HepG2 (cell line): ENCODE data around the gene CAPRIN1. TPM values are rescaled to one million over a fixed set of nuclear protein-coding genes. Genes with fewer than 3 reads are reported as not detected.

ENCODE experiments used
- ATAC-seq: fragments of 200-7000 bp; cut with Tn5 transposase; 3 replicates; pipeline ENCODE4 v1.9.1; 2020; ENCODE audit warnings: mild to moderate bottlenecking, moderate library complexity
- BruUV-seq: library from RNA; stranded (reverse); fragments of 400-500 nt; replicated peaks from 2 replicates; lab custom pipeline; 2021; lab: Mats Ljungman, UMichigan
- CTCF ChIA-PET: fragments of 300-600 bp; formaldehyde crosslinking; extraction: SDS; loops from one replicate; lab custom pipeline; 2021; ENCODE audit warnings: low total read pairs, inconsistent platforms, low intra/inter-chr PET ratio; lab: Yijun Ruan, JAX
- POLR2A ChIA-PET: fragments of 350-600 bp; sonication (Branson Sonifier 250); formaldehyde crosslinking; loops from one replicate; lab custom pipeline; 2020; ENCODE audit warnings: antibody characterized with exemption, inconsistent platforms; lab: Yijun Ruan, JAX
- DNase-seq: peaks from one replicate; pipeline ENCODE4 v3.0.0-alpha.2; 2015; ENCODE audit warnings: low spot score
- FAIRE-seq: peaks from 3 replicates; lab custom pipeline; 2011; peaks lifted over from hg19 to GRCh38; lab: Jason Lieb, UNC
- H2AFZ ChIP-seq: one replicate; pipeline ENCODE4 v1.6.1; 2011; ENCODE audit warnings: low read length, inconsistent platforms
- H3K27ac ChIP-seq: fragments of 300-600 bp; 3 replicates; pipeline ENCODE4 v1.8.0; 2011; ENCODE audit warnings: mixed run types, mild to moderate bottlenecking, mixed read lengths, low read length, inconsistent platforms; ENCODE audit not compliant: insufficient read depth; ENCODE audit errors: extremely low read length
- H3K27me3 ChIP-seq, 2 experiments: fragments of 200-600 bp in 1 of 2; 2 replicates in 1 of 2; 3 replicates in 1 of 2; pipeline versions ENCODE4 v1.6.0 to v1.8.0; 2011; ENCODE audit warnings: low read length in 2 of 2, mild to moderate bottlenecking in 2 of 2, moderate library complexity in 2 of 2, inconsistent platforms in 1 of 2; ENCODE audit not compliant: insufficient read depth in 2 of 2, control insufficient read depth in 1 of 2
- H3K36me3 ChIP-seq, 2 experiments: fragments of 200-600 bp in 1 of 2; replicated peaks in 1 of 2; 2 replicates in 1 of 2; 3 replicates in 1 of 2; pipeline versions ENCODE4 v1.5.1 to v1.8.0; 2011; ENCODE audit warnings: low read length in 2 of 2, inconsistent platforms in 1 of 2; ENCODE audit not compliant: insufficient read depth in 2 of 2, control insufficient read depth in 1 of 2
- H3K4me1 ChIP-seq: 2 replicates; pipeline ENCODE4 v1.5.1; 2012; ENCODE audit warnings: low read length, inconsistent platforms; ENCODE audit not compliant: insufficient read depth
- H3K4me2 ChIP-seq: 2 replicates; pipeline ENCODE4 v1.6.0; 2011; ENCODE audit warnings: low read depth, low read length, inconsistent platforms
- H3K4me3 ChIP-seq, 3 experiments: fragments of 200-600 bp in 1 of 3; sonication (generic), shearing (Covaris generic) in 1 of 3; replicated peaks in 1 of 3; 2 replicates each; pipeline ENCODE4 v1.5.1; 2011 to 2016; ENCODE audit warnings: low read length in 3 of 3, inconsistent platforms in 2 of 3, low read depth in 2 of 3, mild to moderate bottlenecking in 2 of 3, control low read depth in 1 of 3, mixed read lengths in 1 of 3; ENCODE audit not compliant: insufficient read depth in 1 of 3
- H3K79me2 ChIP-seq: one replicate; pipeline ENCODE4 v1.6.1; 2011; ENCODE audit warnings: low read length, inconsistent platforms; ENCODE audit not compliant: insufficient read depth
- H3K9ac ChIP-seq: 2 replicates; pipeline ENCODE4 v1.6.0; 2011; ENCODE audit warnings: mild to moderate bottlenecking, low read depth, low read length, inconsistent platforms; ENCODE audit not compliant: insufficient read depth
- H3K9me3 ChIP-seq: 2 replicates; pipeline ENCODE4 v1.5.1; 2012; ENCODE audit warnings: mild to moderate bottlenecking, low read length
- H4K20me1 ChIP-seq: 2 replicates; pipeline ENCODE4 v1.6.0; 2011; ENCODE audit warnings: inconsistent platforms, mild to moderate bottlenecking, low read length, moderate library complexity; ENCODE audit not compliant: insufficient read depth
- CCAR2 ChIP-seq: fragments of 200-400 bp; formaldehyde crosslinking; optimal IDR thresholded peaks from 2 replicates; pipeline ENCODE3; 2018; ENCODE audit warnings: low read depth, mild to moderate bottlenecking, low read length, moderate library complexity
- DNMT3B ChIP-seq: conservative IDR thresholded peaks from 2 replicates; pipeline ENCODE4 v1.6.1; 2016; ENCODE audit warnings: missing biosample characterization, control low read depth
- MXI1 ChIP-seq: IDR thresholded peaks from 3 replicates; pipeline ENCODE4 v1.6.1; 2012; ENCODE audit warnings: low read depth, low read length, inconsistent platforms, borderline replicate concordance
- NFATC3 ChIP-seq: sonication (generic); formaldehyde crosslinking; IDR thresholded peaks from 2 replicates; pipeline ENCODE4 v1.5.1; 2020; ENCODE audit warnings: mild to moderate bottlenecking, missing genetic modification reagents
- SRY ChIP-seq: sonication (generic); formaldehyde crosslinking; IDR thresholded peaks from 2 replicates; pipeline ENCODE4 v1.8.0; 2022; ENCODE audit warnings: mild to moderate bottlenecking, missing genetic modification reagents
- ZMYM2 ChIP-seq: sonication (generic); formaldehyde crosslinking; IDR thresholded peaks from 2 replicates; pipeline ENCODE4 v1.8.0; 2022; ENCODE audit warnings: mild to moderate bottlenecking, missing genetic modification reagents
- ZNF230 ChIP-seq: sonication (generic); formaldehyde crosslinking; IDR thresholded peaks from 2 replicates; pipeline ENCODE4 v1.4.0; 2020; ENCODE audit warnings: mild to moderate bottlenecking, missing genetic modification reagents
- ZNF343 ChIP-seq: sonication (generic); formaldehyde crosslinking; IDR thresholded peaks from 2 replicates; pipeline ENCODE4 v1.4.0; 2020; ENCODE audit warnings: mild to moderate bottlenecking, missing genetic modification reagents
- ZNF350 ChIP-seq: sonication (generic); formaldehyde crosslinking; IDR thresholded peaks from 2 replicates; pipeline ENCODE4 v1.4.0; 2020; ENCODE audit warnings: mild to moderate bottlenecking, low read depth, missing genetic modification reagents, borderline replicate concordance
- ZNF607 ChIP-seq: sonication (generic); formaldehyde crosslinking; IDR thresholded peaks from 2 replicates; pipeline ENCODE4 v1.5.1; 2020; ENCODE audit warnings: missing genetic modification reagents, mild to moderate bottlenecking, borderline replicate concordance
- ZNF703 ChIP-seq: sonication (generic); formaldehyde crosslinking; IDR thresholded peaks from 2 replicates; pipeline ENCODE4 v1.5.1; 2020; ENCODE audit warnings: missing genetic modification reagents, mild to moderate bottlenecking, moderate library complexity, borderline replicate concordance
- ZSCAN21 ChIP-seq: sonication (generic); formaldehyde crosslinking; IDR thresholded peaks from 2 replicates; pipeline ENCODE4 v1.8.0; 2022; ENCODE audit warnings: mild to moderate bottlenecking, missing genetic modification reagents, moderate library complexity, borderline replicate concordance
- WGBS: methylation state at CpG from one replicate; pipeline ENCODE4 v1.1.6; 2017; ENCODE audit warnings: low lambda C conversion rate; 5-methylcytosine and 5-hydroxymethylcytosine counted together
- in situ Hi-C: cut with HindIII; loops from 2 replicates; pipeline ENCODE4 v1.10.0; 2017; ENCODE audit warnings: low pct_unique_long_range_greater_than_20kb; ENCODE audit not compliant: extremely low pct_ligation_motif_present
- intact Hi-C: fragments of 100-400 bp; cut with micrococcal nuclease; formaldehyde crosslinking; loops from one replicate; pipeline ENCODE4 v1.10.0; 2022; ENCODE audit not compliant: unreplicated experiment
- polyA plus RNA-seq, 8 experiments: library from polyadenylated mRNA; depleted of rRNA in 3 of 8; stranded (reverse) in 7 of 8; unstranded in 1 of 8; fragments of >200 nt; fragmentation: Illumina TruSeq in 4 of 8; extraction: Trizol in 4 of 8; gene quantifications; 2 replicates each; pipeline versions ENCODE4 v1.2.1 to v1.2.3, GENCODE V29; 2011 to 2016; ENCODE audit warnings: low read depth in 4 of 8, missing spikeins in 1 of 8, mixed read lengths in 1 of 8; ENCODE audit not compliant: insufficient read depth in 1 of 8
- total RNA-seq, 5 experiments: library from RNA; depleted of rRNA; stranded (reverse); fragments of >200 nt; fragmentation: Illumina TruSeq; extraction: Trizol; gene quantifications; 2 replicates each; pipeline ENCODE4 v1.2.3, GENCODE V29; 2016; ENCODE audit warnings: low read depth in 1 of 5
- TF ChIP-seq, protein P1 (sequence below): sonication (generic); formaldehyde crosslinking; IDR thresholded peaks from 2 replicates; pipeline ENCODE4 v1.4.0; 2020; ENCODE audit warnings: missing genetic modification reagents
- TF ChIP-seq, protein P2 (sequence below): sonication (generic); formaldehyde crosslinking; IDR thresholded peaks from 2 replicates; pipeline ENCODE4 v1.4.0; 2020; ENCODE audit warnings: mild to moderate bottlenecking, missing genetic modification reagents

Gene CAPRIN1
- total and polyA plus RNA-seq, 2 of the 13 experiments (the other 11 are each of a cell fraction or from before 2014, with no cell fraction given): 114 to 162 TPM

DNA sequence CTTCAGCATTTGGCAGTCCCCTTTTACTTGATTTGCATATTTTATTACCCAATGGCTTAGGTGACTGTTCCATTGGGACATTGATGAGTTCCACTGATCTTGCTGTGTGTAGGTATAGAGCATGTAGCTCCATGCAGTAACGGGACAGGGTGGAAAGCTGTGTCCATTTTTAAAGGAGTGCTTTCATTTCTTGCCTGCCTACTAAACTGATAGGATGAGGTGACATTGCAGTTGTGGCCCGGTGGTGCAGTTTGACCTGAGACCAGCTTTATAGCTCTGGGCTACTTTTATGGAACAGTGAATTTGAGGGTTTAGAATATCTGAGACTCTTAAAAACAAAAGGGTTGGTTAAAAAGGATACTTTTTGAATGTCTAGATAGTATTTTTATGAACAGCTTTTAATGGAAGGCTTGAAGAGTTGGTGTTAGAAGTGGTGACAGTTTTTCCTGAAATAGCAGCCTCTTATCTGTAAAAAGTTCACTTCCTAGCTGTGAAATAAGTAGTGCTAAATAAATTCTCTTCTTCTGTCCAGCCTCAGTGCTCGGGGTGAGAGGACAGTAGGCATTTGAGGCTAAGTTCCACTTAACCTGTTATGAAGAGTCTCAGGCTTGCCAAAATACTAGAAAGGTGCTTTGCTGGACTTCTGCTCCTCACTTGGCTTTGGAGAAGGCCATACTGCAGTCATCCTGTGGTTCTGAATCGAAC is 80.9 kb downstream of the CAPRIN1 start:
- Histone ChIP-seq H3K27me3 (no peaks in the 10 kb centered on the region), H3K27ac (no peak overlapping the region), H3K4me3 (no peak overlapping the region), H3K9me3 (no peaks in the 10 kb centered on the region), H3K4me1 (no peaks in the 10 kb centered on the region), H3K36me3 (peaks cover 52 to 80% of the 10 kb centered on the region in 2 experiments), H3K4me2 (no peak overlapping the region), H2AFZ (no peak overlapping the region), H4K20me1 (no peaks in the 10 kb centered on the region), H3K79me2 (no peaks in the 10 kb centered on the region), H3K9ac (no peak overlapping the region)
- no peak for FAIRE-seq
- intact Hi-C loops (no loop called here), in situ Hi-C loops (no loop called here)
- BruUV-seq: no TSS peak
- TF ChIP-seq ZMYM2 (CRISPR knock-in tag): no peak
- no peak for TF ChIP-seq ZNF343
- TF ChIP-seq, protein P1, sequence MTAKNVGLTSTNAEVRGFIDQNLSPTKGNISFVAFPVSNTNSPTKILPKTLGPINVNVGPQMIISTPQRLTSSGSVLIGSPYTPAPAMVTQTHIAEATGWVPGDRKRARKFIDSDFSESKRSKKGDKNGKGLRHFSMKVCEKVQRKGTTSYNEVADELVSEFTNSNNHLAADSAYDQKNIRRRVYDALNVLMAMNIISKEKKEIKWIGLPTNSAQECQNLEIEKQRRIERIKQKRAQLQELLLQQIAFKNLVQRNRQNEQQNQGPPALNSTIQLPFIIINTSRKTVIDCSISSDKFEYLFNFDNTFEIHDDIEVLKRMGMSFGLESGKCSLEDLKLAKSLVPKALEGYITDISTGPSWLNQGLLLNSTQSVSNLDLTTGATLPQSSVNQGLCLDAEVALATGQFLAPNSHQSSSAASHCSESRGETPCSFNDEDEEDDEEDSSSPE (CRISPR knock-in tag): no peak
- no peak for TF ChIP-seq ZNF230
- no peak for TF ChIP-seq ZSCAN21 (CRISPR knock-in tag)
- TF ChIP-seq ZNF350 (CRISPR knock-in tag): no peak
- TF ChIP-seq ZNF607: no peak
- TF ChIP-seq NFATC3 (CRISPR knock-in tag): no peak
- no peak for TF ChIP-seq ZNF703 (CRISPR knock-in tag)
- TF ChIP-seq MXI1: no peak
- TF ChIP-seq, protein P2, sequence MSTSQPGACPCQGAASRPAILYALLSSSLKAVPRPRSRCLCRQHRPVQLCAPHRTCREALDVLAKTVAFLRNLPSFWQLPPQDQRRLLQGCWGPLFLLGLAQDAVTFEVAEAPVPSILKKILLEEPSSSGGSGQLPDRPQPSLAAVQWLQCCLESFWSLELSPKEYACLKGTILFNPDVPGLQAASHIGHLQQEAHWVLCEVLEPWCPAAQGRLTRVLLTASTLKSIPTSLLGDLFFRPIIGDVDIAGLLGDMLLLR: no peak
- TF ChIP-seq DNMT3B (CRISPR knock-in tag): no peak
- no peak for TF ChIP-seq CCAR2
- TF ChIP-seq SRY (CRISPR knock-in tag): no peak
- no peak for ATAC-seq
- WGBS: 100% methylated on average over 3 of the region's 4 CpGs
- POLR2A ChIA-PET: no interaction called here
- DNase-seq: no peak
- CTCF ChIA-PET: no interaction called here
